GM23248 (cell line): Measurements from ENCODE around the gene KCTD10. TPM values are rescaled to one million over a fixed set of nuclear protein-coding genes. Genes with fewer than 3 reads are reported as not detected.

Source experiments
- DNase-seq: peaks from one replicate; pipeline ENCODE4 v3.0.0-alpha.2; 2015
- H2AFZ ChIP-seq: fragments of 200-600 bp; sonication (generic); 2 replicates; pipeline ENCODE4 v1.6.1; 2016; ENCODE audit warnings: antibody characterized with exemption
- H3F3A ChIP-seq: fragments of 200-600 bp; sonication (generic); 2 replicates; pipeline ENCODE4 v1.6.1; 2016; ENCODE audit warnings: mild to moderate bottlenecking, antibody characterized with exemption, mixed run types; ENCODE audit not compliant: insufficient read depth
- H3K27ac ChIP-seq: fragments of 200-600 bp; sonication (generic); 2 replicates; pipeline ENCODE4 v1.5.1; 2016; ENCODE audit warnings: mild to moderate bottlenecking
- H3K27me3 ChIP-seq: fragments of 200-600 bp; sonication (generic); replicated peaks from 2 replicates; pipeline ENCODE4 v1.6.1; 2016; ENCODE audit warnings: mild to moderate bottlenecking; ENCODE audit not compliant: insufficient read depth
- H3K36me3 ChIP-seq: fragments of 200-600 bp; sonication (generic); 2 replicates; pipeline ENCODE4 v1.6.1; 2016; ENCODE audit warnings: low read depth, mild to moderate bottlenecking
- H3K4me1 ChIP-seq: fragments of 200-600 bp; sonication (generic); 2 replicates; pipeline ENCODE4 v1.6.1; 2016; ENCODE audit warnings: mild to moderate bottlenecking; ENCODE audit not compliant: insufficient read depth
- H3K4me2 ChIP-seq: fragments of 200-600 bp; sonication (generic); one replicate; pipeline ENCODE4 v1.6.1; 2016; ENCODE audit warnings: mild to moderate bottlenecking; ENCODE audit not compliant: unreplicated experiment
- H3K4me3 ChIP-seq: fragments of 200-600 bp; sonication (generic); 2 replicates; pipeline ENCODE4 v1.5.1; 2016; ENCODE audit warnings: mild to moderate bottlenecking
- H3K79me2 ChIP-seq: fragments of 200-600 bp; sonication (generic); 2 replicates; pipeline ENCODE4 v1.6.1; 2016; ENCODE audit warnings: mild to moderate bottlenecking; ENCODE audit not compliant: insufficient read depth
- H3K9ac ChIP-seq: fragments of 200-600 bp; sonication (generic); 2 replicates; pipeline ENCODE4 v1.6.1; 2016; ENCODE audit warnings: mild to moderate bottlenecking
- H3K9me2 ChIP-seq: fragments of 200-600 bp; sonication (generic); 2 replicates; pipeline ENCODE4 v1.6.1; 2016; ENCODE audit warnings: mixed run types, mild to moderate bottlenecking, moderate library complexity; ENCODE audit not compliant: insufficient read depth
- H3K9me3 ChIP-seq: fragments of 200-600 bp; sonication (generic); one replicate; pipeline ENCODE4 v1.6.1; 2017; ENCODE audit warnings: low read depth
- H4K20me1 ChIP-seq: fragments of 200-600 bp; sonication (generic); 2 replicates; pipeline ENCODE4 v1.6.0; 2016; ENCODE audit not compliant: insufficient read depth
- EZH2 ChIP-seq: fragments of 200-600 bp; sonication (generic); IDR thresholded peaks from 2 replicates; pipeline ENCODE4 v1.6.1; 2018; ENCODE audit warnings: antibody characterized with exemption, mild to moderate bottlenecking; ENCODE audit not compliant: insufficient read depth, poor library complexity, severe bottlenecking
- EZH2phosphoT487 ChIP-seq: fragments of 200-600 bp; sonication (generic); IDR thresholded peaks from 2 replicates; pipeline ENCODE4 v1.6.1; 2018; ENCODE audit warnings: antibody characterized with exemption, moderate library complexity, mild to moderate bottlenecking, low read depth; ENCODE audit not compliant: insufficient read depth
- WGBS, 2 experiments: methylation state at CpG; one replicate each; pipeline ENCODE4 v1.1.6; 2015 to 2017; ENCODE audit warnings: low lambda C conversion rate in 2 of 2, low coverage in 1 of 2; ENCODE audit errors: missing lambda C conversion rate in 2 of 2; 5-methylcytosine and 5-hydroxymethylcytosine counted together
- in situ Hi-C: fragments of 300-500 bp; cut with MboI; formaldehyde crosslinking; loops from 2 replicates; pipeline ENCODE4 v1.15.0; 2020
- polyA plus RNA-seq: library from polyadenylated mRNA; unstranded; fragments of >200 nt; fragmentation: Nextera tagmentation; extraction: Ambion mirVana; gene quantifications from 2 replicates; pipeline ENCODE4 v1.2.1, GENCODE V29; 2016
- total RNA-seq: library from RNA; depleted of rRNA; stranded (reverse); fragments of >200 nt; shearing (Covaris generic); gene quantifications from 2 replicates; pipeline ENCODE4 v1.2.3, GENCODE V29; 2014

KCTD10 gene
- total and polyA plus RNA-seq, 2 experiments from 2014 or later = 81.1 to 117 TPM

- H3K36me3 ChIP-seq = no peaks in the 10 kb centered on the region
These were observed 49.0 kb downstream of the KCTD10 start for GRCh38 chr12:109428037-109428629.

GRCh38 chr12:109423392-109423791 is 53.7 kb downstream of the KCTD10 start:
- no peak for TF ChIP-seq EZH2phosphoT487
- TF ChIP-seq EZH2 = no peak
- 83 to 88% methylated on average over 9 of the region's 9 CpGs for WGBS, 2 experiments
- Histone ChIP-seq H3K36me3 (no peaks in the 10 kb centered on the region), H3K79me2 (no peaks in the 10 kb centered on the region), H3K4me2 (no peak overlapping the region), H2AFZ (no peak overlapping the region), H3K27me3 (peaks cover 6% of the 10 kb centered on the region; the same call in 1 of the 2 replicates), H3K27ac (no peak overlapping the region), H3K4me1 (no peaks in the 10 kb centered on the region), H4K20me1 (no peaks in the 10 kb centered on the region), H3K9me3 (no peaks in the 10 kb centered on the region), H3K4me3 (no peak overlapping the region), H3K9me2 (no peaks in the 10 kb centered on the region), H3F3A (no peaks in the 10 kb centered on the region), H3K9ac (no peak overlapping the region)
- in situ Hi-C loops = no loop called here
- no peak for DNase-seq

More at GRCh38 chr12:109428037-109428629, 49.0 kb downstream of the KCTD10 start:
- no peaks in the 10 kb centered on the region for H4K20me1 ChIP-seq
- no peaks in the 10 kb centered on the region; the same call in 1 of the 2 replicates for H3K27me3 ChIP-seq
- no peak overlapping the region for H3K27ac ChIP-seq
- in situ Hi-C loops = no loop called here
- no peak for TF ChIP-seq EZH2
- no peak for TF ChIP-seq EZH2phosphoT487
- no peak overlapping the region for H3K4me3 ChIP-seq
- no peaks in the 10 kb centered on the region for H3K4me1 ChIP-seq
- H3K9me3 ChIP-seq = no peaks in the 10 kb centered on the region
- peak; percentile 81 for DNase-seq
- H3K9me2 ChIP-seq = no peaks in the 10 kb centered on the region
- H3K4me2 ChIP-seq = no peak overlapping the region
- H3K9ac ChIP-seq = no peak overlapping the region
- 17 to 20% methylated on average over 8 of the region's 8 CpGs for WGBS, 2 experiments
- no peaks in the 10 kb centered on the region for H3K79me2 ChIP-seq
- no peak overlapping the region; the same call in 1 of the 2 replicates for H2AFZ ChIP-seq
- H3F3A ChIP-seq = no peaks in the 10 kb centered on the region

- Histone ChIP-seq H3K36me3 (no peaks in the 10 kb centered on the region), H3K4me1 (no peaks in the 10 kb centered on the region), H3K4me3 (no peak overlapping the region), H3K27ac (no peak overlapping the region), H4K20me1 (no peaks in the 10 kb centered on the region), H2AFZ (no peak overlapping the region), H3K9me2 (no peaks in the 10 kb centered on the region), H3K9me3 (no peaks in the 10 kb centered on the region), H3F3A (no peaks in the 10 kb centered on the region), H3K27me3 (peaks cover 6% of the 10 kb centered on the region; the same call in 1 of the 2 replicates), H3K9ac (no peak overlapping the region), H3K79me2 (no peaks in the 10 kb centered on the region), H3K4me2 (no peak overlapping the region)
- DNase-seq = no peak
- TF ChIP-seq EZH2phosphoT487 = no peak
- no peak for TF ChIP-seq EZH2
- WGBS, 2 experiments = 39 to 44% methylated on average over 10 of the region's 10 CpGs
- in situ Hi-C loops = no loop called here
These were observed 54.8 kb downstream of the KCTD10 start for GRCh38 chr12:109422251-109422650.

GRCh38 chr12:109421355-109422087 is 55.6 kb downstream of the KCTD10 start:
- H3K4me2 ChIP-seq = no peak overlapping the region
- H4K20me1 ChIP-seq = no peaks in the 10 kb centered on the region
- 60 to 62% methylated on average over 8 of the region's 8 CpGs for WGBS, 2 experiments
- TF ChIP-seq EZH2phosphoT487 = no peak
- no peak for TF ChIP-seq EZH2
- no peak overlapping the region for H3K27ac ChIP-seq
- no peak overlapping the region for H2AFZ ChIP-seq
- no peak overlapping the region for H3K9ac ChIP-seq
- no peaks in the 10 kb centered on the region for H3K9me3 ChIP-seq
- H3K36me3 ChIP-seq = no peaks in the 10 kb centered on the region
- no peaks in the 10 kb centered on the region for H3F3A ChIP-seq
- H3K27me3 ChIP-seq = peaks cover 6% of the 10 kb centered on the region; the same call in 1 of the 2 replicates
- H3K79me2 ChIP-seq = no peaks in the 10 kb centered on the region
- no peak overlapping the region for H3K4me3 ChIP-seq
- H3K4me1 ChIP-seq = no peaks in the 10 kb centered on the region
- no peak for DNase-seq
- no peaks in the 10 kb centered on the region for H3K9me2 ChIP-seq
- in situ Hi-C loops = no loop called here
